ENCODE results near the gene TMEM106C. TPM values are rescaled to one million over a fixed set of nuclear protein-coding genes. Genes with fewer than 3 reads are reported as not detected.

TMEM106C gene
- total RNA-seq, 1 donor from 2014 or later, result 31.3 TPM

DNA sequence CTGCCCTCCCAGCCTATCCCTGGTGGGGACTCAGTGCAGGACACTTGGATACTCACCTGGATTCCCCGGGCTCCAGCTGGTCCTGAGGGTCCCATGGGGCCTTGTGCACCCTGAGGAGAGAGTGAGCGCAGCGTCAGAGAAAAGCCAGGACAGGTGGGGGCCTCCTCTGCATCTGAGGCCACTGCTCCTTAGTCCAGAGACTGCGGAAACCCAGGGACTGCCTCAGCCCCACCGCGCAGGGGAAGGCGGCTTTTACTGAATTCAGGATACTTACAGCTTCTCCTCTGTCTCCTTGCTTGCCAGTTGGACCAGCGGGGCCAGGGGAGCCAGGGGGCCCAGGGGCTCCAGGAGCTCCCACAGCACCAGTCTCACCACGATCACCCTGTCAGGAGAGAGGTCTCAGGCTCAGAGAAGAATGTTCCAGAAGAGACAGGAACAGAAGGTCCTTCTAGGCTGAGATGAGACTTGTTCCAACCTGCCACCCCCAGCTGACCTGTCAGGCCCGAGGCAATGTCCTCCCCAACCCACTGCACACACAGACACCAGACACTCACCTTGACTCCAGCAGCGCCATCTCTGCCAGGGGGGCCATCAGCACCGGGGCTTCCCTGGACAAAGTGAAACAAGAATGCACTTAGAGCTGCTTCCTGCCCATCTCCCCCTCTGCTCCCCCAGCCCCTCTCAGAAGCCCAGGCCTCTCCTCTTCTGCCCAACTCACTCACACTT is 13.8 kb downstream of the TMEM106C start:
- ATAC-seq (ENCODE audit: low read depth) (no peak), DNase-seq (no peak)
- CTCF ChIA-PET, result no interaction called here
- H3K27me3 Mint-ChIP-seq, result no peaks in the 10 kb centered on the region
- no peaks in the 10 kb centered on the region for H3K36me3 Mint-ChIP-seq (ENCODE audit: low read depth)
- POLR2A ChIA-PET, result no interaction called here
- no peaks in the 10 kb centered on the region for H3K9me3 Mint-ChIP-seq
- intact Hi-C loops (cut with micrococcal nuclease), result no loop called here
- H3K4me3 Mint-ChIP-seq, result no peak overlapping the region
- H3K4me1 Mint-ChIP-seq, result no peaks in the 10 kb centered on the region
- no peak overlapping the region for H3K27ac Mint-ChIP-seq
- TF ChIP-seq, protein P1, sequence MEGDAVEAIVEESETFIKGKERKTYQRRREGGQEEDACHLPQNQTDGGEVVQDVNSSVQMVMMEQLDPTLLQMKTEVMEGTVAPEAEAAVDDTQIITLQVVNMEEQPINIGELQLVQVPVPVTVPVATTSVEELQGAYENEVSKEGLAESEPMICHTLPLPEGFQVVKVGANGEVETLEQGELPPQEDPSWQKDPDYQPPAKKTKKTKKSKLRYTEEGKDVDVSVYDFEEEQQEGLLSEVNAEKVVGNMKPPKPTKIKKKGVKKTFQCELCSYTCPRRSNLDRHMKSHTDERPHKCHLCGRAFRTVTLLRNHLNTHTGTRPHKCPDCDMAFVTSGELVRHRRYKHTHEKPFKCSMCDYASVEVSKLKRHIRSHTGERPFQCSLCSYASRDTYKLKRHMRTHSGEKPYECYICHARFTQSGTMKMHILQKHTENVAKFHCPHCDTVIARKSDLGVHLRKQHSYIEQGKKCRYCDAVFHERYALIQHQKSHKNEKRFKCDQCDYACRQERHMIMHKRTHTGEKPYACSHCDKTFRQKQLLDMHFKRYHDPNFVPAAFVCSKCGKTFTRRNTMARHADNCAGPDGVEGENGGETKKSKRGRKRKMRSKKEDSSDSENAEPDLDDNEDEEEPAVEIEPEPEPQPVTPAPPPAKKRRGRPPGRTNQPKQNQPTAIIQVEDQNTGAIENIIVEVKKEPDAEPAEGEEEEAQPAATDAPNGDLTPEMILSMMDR (IDR thresholded peaks at IDR 0.05), result no peak

DNA sequence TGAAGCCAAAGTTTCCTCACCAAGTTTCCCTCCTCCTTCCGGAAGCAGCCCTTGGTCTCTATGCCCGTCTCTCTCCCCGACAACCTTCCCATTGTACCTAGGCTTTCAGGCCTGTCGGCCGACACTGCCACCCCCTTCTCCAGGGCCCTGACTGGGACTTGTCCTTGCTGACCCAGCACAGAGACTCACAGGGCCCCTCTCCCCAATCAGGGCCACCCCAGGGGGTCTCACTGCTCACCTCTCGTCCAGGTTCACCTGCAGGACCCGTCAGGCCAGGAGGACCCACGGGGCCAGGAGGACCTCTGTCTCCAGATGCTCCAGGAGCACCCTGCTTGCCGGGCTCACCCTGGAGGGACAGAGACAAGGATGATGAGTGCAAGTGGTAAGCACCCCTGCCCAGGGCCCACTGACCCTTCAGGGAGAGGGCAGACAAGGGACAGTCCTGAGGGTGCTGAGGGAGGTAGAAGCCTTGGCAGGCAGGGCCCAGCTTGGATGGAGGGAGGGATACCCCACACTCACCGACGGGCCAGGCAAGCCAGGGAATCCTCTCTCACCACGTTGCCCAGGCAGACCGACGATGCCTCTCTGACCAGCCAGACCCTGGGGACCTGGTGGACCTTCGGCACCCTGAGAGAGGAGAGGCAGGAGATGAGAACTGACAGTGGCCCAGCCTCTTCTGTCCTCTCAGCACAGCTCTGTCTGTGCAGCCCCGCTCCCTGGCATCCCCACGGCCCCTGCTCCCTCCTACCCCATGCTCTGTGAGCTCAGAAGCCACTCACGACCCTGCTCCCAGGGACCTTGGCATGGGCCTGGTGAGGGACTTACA is 14.6 kb downstream of the TMEM106C start:
- ATAC-seq (ENCODE audit: low read depth) (no peak), DNase-seq (no peak)
- no peaks in the 10 kb centered on the region for H3K27me3 Mint-ChIP-seq
- H3K36me3 Mint-ChIP-seq (ENCODE audit: low read depth), result no peaks in the 10 kb centered on the region
- H3K4me1 Mint-ChIP-seq, result no peaks in the 10 kb centered on the region
- no peak overlapping the region for H3K4me3 Mint-ChIP-seq
- ChIA-PET CTCF (interaction anchor here (1.1 kb wide), 1 partner anchor 20 kb away, joined by 3 read pairs; no protein-coding TSS in a partner anchor), POLR2A (no interaction called here)
- H3K27ac Mint-ChIP-seq, result no peak overlapping the region
- TF ChIP-seq, protein P1 (IDR thresholded peaks at IDR 0.05), result no peak
- intact Hi-C loops (cut with micrococcal nuclease), result no loop called here
- no peaks in the 10 kb centered on the region for H3K9me3 Mint-ChIP-seq

DNA sequence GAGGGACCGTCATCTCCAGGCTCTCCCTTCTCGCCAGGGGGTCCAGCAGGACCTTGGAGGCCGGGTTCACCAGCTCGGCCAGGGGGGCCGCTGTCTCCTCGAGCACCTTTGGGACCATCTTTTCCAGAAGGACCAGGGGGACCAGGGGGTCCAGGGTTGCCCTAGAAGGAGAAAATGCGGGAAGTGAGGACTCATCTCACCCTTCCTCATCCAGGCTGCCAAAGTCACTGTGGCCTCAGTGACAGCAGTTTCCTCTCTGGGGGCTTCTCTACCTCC is 15.1 kb downstream of the TMEM106C start:
- no peak overlapping the region for H3K4me3 Mint-ChIP-seq
- no peak for DNase-seq
- CTCF ChIA-PET, result interaction anchor here (1.1 kb wide), 1 partner anchor 20 kb away, joined by 3 read pairs; no protein-coding TSS in a partner anchor
- H3K27ac Mint-ChIP-seq, result no peak overlapping the region
- no peaks in the 10 kb centered on the region for H3K4me1 Mint-ChIP-seq
- POLR2A ChIA-PET, result no interaction called here
- TF ChIP-seq, protein P1 (IDR thresholded peaks at IDR 0.05), result no peak
- intact Hi-C loops (cut with micrococcal nuclease), result no loop called here
- no peaks in the 10 kb centered on the region for H3K36me3 Mint-ChIP-seq (ENCODE audit: low read depth)
- no peaks in the 10 kb centered on the region for H3K9me3 Mint-ChIP-seq
- no peak for ATAC-seq (ENCODE audit: low read depth)
- peaks cover 2% of the 10 kb centered on the region for H3K27me3 Mint-ChIP-seq

DNA sequence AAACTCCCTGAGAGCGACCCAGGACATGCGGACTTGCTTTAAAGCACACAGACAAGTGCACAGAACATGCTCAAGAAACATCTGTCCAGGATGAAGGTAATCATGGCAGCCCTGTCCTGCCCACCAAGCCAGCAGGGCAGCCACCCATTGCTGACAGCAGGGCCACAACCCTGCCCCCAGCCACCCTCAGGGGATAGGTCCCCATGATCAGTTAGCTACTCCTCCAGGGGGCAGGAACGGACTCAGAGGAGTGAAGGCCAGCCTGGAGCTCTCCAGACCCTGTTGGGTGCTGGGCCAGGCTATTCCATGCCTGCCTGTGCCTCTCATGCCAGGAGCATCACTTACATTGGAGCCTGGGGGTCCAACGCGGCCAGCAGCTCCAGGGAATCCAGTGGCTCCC is 15.8 kb downstream of the TMEM106C start:
- Mint-ChIP-seq H3K9me3 (no peaks in the 10 kb centered on the region), H3K4me3 (no peak overlapping the region)

DNA sequence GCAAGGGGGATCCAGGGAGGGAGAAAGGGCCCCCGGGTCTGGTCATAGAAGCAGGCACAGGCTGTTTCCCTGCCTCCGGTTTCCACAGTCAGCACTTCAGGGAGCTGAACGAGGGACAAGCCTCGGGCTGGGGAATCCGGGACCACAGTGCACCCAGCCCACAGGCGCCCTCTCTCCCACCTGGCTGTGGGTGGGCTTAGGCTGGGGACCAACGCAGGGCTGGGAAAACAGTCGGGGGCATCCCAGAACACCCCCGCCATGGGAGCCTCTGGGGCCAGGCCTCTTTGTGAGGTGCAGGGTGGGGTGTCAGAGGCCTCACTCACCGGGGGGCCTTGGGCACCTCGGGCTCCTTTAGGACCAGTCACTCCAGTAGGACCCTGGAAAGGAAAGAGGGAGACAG is 16.3 kb downstream of the TMEM106C start:
- Mint-ChIP-seq H3K27me3 (peaks cover 2% of the 10 kb centered on the region), H3K4me3 (no peak overlapping the region), H3K36me3 (ENCODE audit: low read depth) (no peaks in the 10 kb centered on the region), H3K9me3 (no peaks in the 10 kb centered on the region), H3K27ac (no peak overlapping the region), H3K4me1 (no peaks in the 10 kb centered on the region)
- DNase-seq, result no peak
- POLR2A ChIA-PET, result no interaction called here
- TF ChIP-seq, protein P1 (IDR thresholded peaks at IDR 0.05), result no peak
- intact Hi-C loops (cut with micrococcal nuclease), result no loop called here
- CTCF ChIA-PET, result interaction anchor here (1.1 kb wide), 1 partner anchor 22 kb away, joined by 3 read pairs; no protein-coding TSS in a partner anchor
- no peak for ATAC-seq (ENCODE audit: low read depth)

More for the DNA sequence above, 15.8 kb downstream of the TMEM106C start:
- no peaks in the 10 kb centered on the region for H3K4me1 Mint-ChIP-seq
- ATAC-seq (ENCODE audit: low read depth) (no peak), DNase-seq (no peak)
- no peaks in the 10 kb centered on the region for H3K36me3 Mint-ChIP-seq (ENCODE audit: low read depth)
- ChIA-PET CTCF (interaction anchor here (1.1 kb wide), 1 partner anchor 21 kb away, joined by 3 read pairs; no protein-coding TSS in a partner anchor), POLR2A (no interaction called here)
- H3K27me3 Mint-ChIP-seq, result peaks cover 2% of the 10 kb centered on the region
- no peak overlapping the region for H3K27ac Mint-ChIP-seq
- intact Hi-C loops (cut with micrococcal nuclease), result no loop called here
- TF ChIP-seq, protein P1 (IDR thresholded peaks at IDR 0.05), result no peak
